K562 (cell line): Measurements from ENCODE around the gene HCAR2. TPM values are rescaled to one million over a fixed set of nuclear protein-coding genes. Genes with fewer than 3 reads are reported as not detected.

ENCODE experiments used
- CEBPB ChIP-seq: fragments of 450-650 bp; IDR thresholded peaks from 2 replicates; pipeline ENCODE4 v1.6.1; 2016; ENCODE audit warnings: missing genetic modification characterization, missing compliant biosample characterization
- SMARCE1 ChIP-seq: fragments of 450-650 bp; IDR thresholded peaks from 2 replicates; pipeline ENCODE4 v1.7.1; 2016; ENCODE audit warnings: mild to moderate bottlenecking
- TCF7L2 ChIP-seq: fragments of 150-350 bp; IDR thresholded peaks from 2 replicates; pipeline ENCODE4 v1.6.1; 2016; ENCODE audit warnings: low read depth, mild to moderate bottlenecking, low read length, moderate library complexity
- TEAD2 ChIP-seq: fragments of 450-650 bp; IDR thresholded peaks from 2 replicates; pipeline ENCODE4 v1.6.1; 2016; ENCODE audit warnings: missing genetic modification characterization, control low read depth, missing compliant biosample characterization
- TFAM ChIP-seq: fragments of 250-450 bp; sonication (Bioruptor Pico); conservative IDR thresholded peaks from 2 replicates; pipeline ENCODE4 v1.5.0; 2021; ENCODE audit warnings: mild to moderate bottlenecking, moderate library complexity
- ZNF23 ChIP-seq: fragments of 250-450 bp; sonication (Bioruptor Pico); IDR thresholded peaks from 2 replicates; pipeline ENCODE4 v1.4.0; 2020; ENCODE audit warnings: mild to moderate bottlenecking
- polyA plus RNA-seq, 8 experiments: library from polyadenylated mRNA; depleted of rRNA in 4 of 8; stranded (reverse) in 5 of 8; unstranded in 3 of 8; fragments of >200 nt; fragmentation: Nextera tagmentation in 2 of 8; fragmentation: Illumina TruSeq in 1 of 8; extraction: Ambion mirVana in 2 of 8; extraction: Trizol in 1 of 8; gene quantifications; 2 replicates each; pipeline versions ENCODE4 v1.2.1 to v1.2.3, GENCODE V29; 2011 to 2014; ENCODE audit warnings: inconsistent platforms in 1 of 8, missing spikeins in 1 of 8
- total RNA-seq, 7 experiments: library from RNA; depleted of rRNA in 6 of 7; stranded (reverse); fragments of >200 nt in 6 of 7; fragmentation: Illumina TruSeq in 2 of 7; extraction: Trizol in 2 of 7; gene quantifications; 2 replicates each; pipeline versions ENCODE4 v1.2.1 to v1.2.3, GENCODE V29; 2011 to 2021; ENCODE audit warnings: low replicate concordance in 1 of 7
- TF ChIP-seq, protein P1 (sequence below): fragments of 450-650 bp; IDR thresholded peaks from 2 replicates; pipeline ENCODE4 v1.6.1; 2016; ENCODE audit warnings: mild to moderate bottlenecking
- TF ChIP-seq, protein P2 (sequence below): fragments of 250-450 bp; sonication (Bioruptor Pico); IDR thresholded peaks from 2 replicates; pipeline ENCODE4 v1.4.0; 2020; ENCODE audit warnings: mild to moderate bottlenecking, moderate library complexity
- TF ChIP-seq, protein P3 (sequence below): fragments of 450-650 bp; IDR thresholded peaks from 2 replicates; pipeline ENCODE4 v1.6.1; 2016; ENCODE audit warnings: mild to moderate bottlenecking, moderate library complexity

HCAR2 gene
- total and polyA plus RNA-seq, 9 of the 15 experiments (the other 6 are each of a cell fraction or from before 2014, with no cell fraction given) = not detected

DNA sequence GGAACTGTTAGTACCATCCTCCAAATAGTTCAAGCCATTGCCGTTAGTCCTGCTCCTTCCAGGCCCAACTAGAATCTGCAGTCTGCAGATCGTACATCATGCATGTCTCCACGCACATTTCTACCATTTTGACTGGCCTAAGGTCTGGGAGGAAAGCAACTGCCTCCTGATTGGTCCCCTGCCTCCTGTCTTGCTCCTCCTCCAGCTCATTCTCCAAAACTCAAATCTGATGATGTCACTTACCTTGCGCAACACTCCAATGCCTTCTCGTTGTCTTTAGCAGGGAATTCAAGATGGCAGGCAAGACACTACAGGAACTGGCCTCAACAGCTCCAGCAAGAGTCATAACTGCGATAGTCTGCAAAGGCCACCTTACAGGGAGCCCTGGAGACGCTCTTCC lies 37.2 kb upstream of the HCAR2 start (continued):
- TF ChIP-seq, protein P1, sequence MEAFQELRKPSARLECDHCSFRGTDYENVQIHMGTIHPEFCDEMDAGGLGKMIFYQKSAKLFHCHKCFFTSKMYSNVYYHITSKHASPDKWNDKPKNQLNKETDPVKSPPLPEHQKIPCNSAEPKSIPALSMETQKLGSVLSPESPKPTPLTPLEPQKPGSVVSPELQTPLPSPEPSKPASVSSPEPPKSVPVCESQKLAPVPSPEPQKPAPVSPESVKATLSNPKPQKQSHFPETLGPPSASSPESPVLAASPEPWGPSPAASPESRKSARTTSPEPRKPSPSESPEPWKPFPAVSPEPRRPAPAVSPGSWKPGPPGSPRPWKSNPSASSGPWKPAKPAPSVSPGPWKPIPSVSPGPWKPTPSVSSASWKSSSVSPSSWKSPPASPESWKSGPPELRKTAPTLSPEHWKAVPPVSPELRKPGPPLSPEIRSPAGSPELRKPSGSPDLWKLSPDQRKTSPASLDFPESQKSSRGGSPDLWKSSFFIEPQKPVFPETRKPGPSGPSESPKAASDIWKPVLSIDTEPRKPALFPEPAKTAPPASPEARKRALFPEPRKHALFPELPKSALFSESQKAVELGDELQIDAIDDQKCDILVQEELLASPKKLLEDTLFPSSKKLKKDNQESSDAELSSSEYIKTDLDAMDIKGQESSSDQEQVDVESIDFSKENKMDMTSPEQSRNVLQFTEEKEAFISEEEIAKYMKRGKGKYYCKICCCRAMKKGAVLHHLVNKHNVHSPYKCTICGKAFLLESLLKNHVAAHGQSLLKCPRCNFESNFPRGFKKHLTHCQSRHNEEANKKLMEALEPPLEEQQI = 0 out of 2 replicates have a peak, but pooled peaks have one; percentile 38
- no peak for TF ChIP-seq TEAD2 (tag)
- no peak for TF ChIP-seq ZNF23 (CRISPR knock-in tag)
- no peak for TF ChIP-seq TFAM (CRISPR knock-in tag)
- TF ChIP-seq SMARCE1 = no peak
- peak; percentile 100 for TF ChIP-seq CEBPB (tag)
- TF ChIP-seq, protein P2, sequence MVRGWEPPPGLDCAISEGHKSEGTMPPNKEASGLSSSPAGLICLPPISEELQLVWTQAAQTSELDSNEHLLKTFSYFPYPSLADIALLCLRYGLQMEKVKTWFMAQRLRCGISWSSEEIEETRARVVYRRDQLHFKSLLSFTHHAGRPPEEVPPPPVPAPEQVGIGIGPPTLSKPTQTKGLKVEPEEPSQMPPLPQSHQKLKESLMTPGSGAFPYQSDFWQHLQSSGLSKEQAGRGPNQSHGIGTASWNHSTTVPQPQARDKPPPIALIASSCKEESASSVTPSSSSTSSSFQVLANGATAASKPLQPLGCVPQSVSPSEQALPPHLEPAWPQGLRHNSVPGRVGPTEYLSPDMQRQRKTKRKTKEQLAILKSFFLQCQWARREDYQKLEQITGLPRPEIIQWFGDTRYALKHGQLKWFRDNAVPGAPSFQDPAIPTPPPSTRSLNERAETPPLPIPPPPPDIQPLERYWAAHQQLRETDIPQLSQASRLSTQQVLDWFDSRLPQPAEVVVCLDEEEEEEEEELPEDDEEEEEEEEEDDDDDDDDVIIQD (CRISPR knock-in tag) = no peak
- TF ChIP-seq, protein P3, sequence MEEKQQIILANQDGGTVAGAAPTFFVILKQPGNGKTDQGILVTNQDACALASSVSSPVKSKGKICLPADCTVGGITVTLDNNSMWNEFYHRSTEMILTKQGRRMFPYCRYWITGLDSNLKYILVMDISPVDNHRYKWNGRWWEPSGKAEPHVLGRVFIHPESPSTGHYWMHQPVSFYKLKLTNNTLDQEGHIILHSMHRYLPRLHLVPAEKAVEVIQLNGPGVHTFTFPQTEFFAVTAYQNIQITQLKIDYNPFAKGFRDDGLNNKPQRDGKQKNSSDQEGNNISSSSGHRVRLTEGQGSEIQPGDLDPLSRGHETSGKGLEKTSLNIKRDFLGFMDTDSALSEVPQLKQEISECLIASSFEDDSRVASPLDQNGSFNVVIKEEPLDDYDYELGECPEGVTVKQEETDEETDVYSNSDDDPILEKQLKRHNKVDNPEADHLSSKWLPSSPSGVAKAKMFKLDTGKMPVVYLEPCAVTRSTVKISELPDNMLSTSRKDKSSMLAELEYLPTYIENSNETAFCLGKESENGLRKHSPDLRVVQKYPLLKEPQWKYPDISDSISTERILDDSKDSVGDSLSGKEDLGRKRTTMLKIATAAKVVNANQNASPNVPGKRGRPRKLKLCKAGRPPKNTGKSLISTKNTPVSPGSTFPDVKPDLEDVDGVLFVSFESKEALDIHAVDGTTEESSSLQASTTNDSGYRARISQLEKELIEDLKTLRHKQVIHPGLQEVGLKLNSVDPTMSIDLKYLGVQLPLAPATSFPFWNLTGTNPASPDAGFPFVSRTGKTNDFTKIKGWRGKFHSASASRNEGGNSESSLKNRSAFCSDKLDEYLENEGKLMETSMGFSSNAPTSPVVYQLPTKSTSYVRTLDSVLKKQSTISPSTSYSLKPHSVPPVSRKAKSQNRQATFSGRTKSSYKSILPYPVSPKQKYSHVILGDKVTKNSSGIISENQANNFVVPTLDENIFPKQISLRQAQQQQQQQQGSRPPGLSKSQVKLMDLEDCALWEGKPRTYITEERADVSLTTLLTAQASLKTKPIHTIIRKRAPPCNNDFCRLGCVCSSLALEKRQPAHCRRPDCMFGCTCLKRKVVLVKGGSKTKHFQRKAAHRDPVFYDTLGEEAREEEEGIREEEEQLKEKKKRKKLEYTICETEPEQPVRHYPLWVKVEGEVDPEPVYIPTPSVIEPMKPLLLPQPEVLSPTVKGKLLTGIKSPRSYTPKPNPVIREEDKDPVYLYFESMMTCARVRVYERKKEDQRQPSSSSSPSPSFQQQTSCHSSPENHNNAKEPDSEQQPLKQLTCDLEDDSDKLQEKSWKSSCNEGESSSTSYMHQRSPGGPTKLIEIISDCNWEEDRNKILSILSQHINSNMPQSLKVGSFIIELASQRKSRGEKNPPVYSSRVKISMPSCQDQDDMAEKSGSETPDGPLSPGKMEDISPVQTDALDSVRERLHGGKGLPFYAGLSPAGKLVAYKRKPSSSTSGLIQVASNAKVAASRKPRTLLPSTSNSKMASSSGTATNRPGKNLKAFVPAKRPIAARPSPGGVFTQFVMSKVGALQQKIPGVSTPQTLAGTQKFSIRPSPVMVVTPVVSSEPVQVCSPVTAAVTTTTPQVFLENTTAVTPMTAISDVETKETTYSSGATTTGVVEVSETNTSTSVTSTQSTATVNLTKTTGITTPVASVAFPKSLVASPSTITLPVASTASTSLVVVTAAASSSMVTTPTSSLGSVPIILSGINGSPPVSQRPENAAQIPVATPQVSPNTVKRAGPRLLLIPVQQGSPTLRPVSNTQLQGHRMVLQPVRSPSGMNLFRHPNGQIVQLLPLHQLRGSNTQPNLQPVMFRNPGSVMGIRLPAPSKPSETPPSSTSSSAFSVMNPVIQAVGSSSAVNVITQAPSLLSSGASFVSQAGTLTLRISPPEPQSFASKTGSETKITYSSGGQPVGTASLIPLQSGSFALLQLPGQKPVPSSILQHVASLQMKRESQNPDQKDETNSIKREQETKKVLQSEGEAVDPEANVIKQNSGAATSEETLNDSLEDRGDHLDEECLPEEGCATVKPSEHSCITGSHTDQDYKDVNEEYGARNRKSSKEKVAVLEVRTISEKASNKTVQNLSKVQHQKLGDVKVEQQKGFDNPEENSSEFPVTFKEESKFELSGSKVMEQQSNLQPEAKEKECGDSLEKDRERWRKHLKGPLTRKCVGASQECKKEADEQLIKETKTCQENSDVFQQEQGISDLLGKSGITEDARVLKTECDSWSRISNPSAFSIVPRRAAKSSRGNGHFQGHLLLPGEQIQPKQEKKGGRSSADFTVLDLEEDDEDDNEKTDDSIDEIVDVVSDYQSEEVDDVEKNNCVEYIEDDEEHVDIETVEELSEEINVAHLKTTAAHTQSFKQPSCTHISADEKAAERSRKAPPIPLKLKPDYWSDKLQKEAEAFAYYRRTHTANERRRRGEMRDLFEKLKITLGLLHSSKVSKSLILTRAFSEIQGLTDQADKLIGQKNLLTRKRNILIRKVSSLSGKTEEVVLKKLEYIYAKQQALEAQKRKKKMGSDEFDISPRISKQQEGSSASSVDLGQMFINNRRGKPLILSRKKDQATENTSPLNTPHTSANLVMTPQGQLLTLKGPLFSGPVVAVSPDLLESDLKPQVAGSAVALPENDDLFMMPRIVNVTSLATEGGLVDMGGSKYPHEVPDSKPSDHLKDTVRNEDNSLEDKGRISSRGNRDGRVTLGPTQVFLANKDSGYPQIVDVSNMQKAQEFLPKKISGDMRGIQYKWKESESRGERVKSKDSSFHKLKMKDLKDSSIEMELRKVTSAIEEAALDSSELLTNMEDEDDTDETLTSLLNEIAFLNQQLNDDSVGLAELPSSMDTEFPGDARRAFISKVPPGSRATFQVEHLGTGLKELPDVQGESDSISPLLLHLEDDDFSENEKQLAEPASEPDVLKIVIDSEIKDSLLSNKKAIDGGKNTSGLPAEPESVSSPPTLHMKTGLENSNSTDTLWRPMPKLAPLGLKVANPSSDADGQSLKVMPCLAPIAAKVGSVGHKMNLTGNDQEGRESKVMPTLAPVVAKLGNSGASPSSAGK = no peak
- no peak for TF ChIP-seq TCF7L2
